WTC11 (cell line): ENCODE results near the gene SH2D3C. TPM values are rescaled to one million over a fixed set of nuclear protein-coding genes. Genes with fewer than 3 reads are reported as not detected.

Source experiments
- ATAC-seq: fragments of 200-7000 bp; cut with Tn5 transposase; 2 replicates; pipeline ENCODE4 v1.10.0; 2021; ENCODE audit warnings: mild to moderate bottlenecking, moderate library complexity
- CTCF ChIA-PET: fragments of 300-600 bp; sonication (Branson Sonifier 250); formaldehyde crosslinking; loops from one replicate; lab custom pipeline; 2021; ENCODE audit warnings: antibody characterized with exemption; lab: Charles Lee
- POLR2A ChIA-PET: fragments of 350-600 bp; sonication (Branson Sonifier 250); formaldehyde crosslinking; loops from one replicate; lab custom pipeline; 2021; ENCODE audit warnings: antibody characterized with exemption; lab: Charles Lee
- DNase-seq: peaks from one replicate; pipeline ENCODE4 v3.0.0; 2021; ENCODE audit warnings: low spot score
- H3K27ac Mint-ChIP-seq: 2 replicates; pipeline ENCODE4 v1.8.0; 2021; ENCODE audit warnings: mixed read lengths
- H3K27me3 Mint-ChIP-seq: 2 replicates; pipeline ENCODE4 v1.8.0; 2021; ENCODE audit warnings: low read depth, mild to moderate bottlenecking, moderate library complexity, mixed read lengths
- H3K36me3 Mint-ChIP-seq: 2 replicates; pipeline ENCODE4 v1.8.0; 2021; ENCODE audit warnings: mixed read lengths
- H3K4me1 Mint-ChIP-seq: 2 replicates; pipeline ENCODE4 v1.8.0; 2022; ENCODE audit warnings: mixed read lengths
- H3K4me3 Mint-ChIP-seq: 2 replicates; pipeline ENCODE4 v1.8.0; 2021; ENCODE audit warnings: mild to moderate bottlenecking, moderate library complexity, mixed read lengths
- H3K9me3 Mint-ChIP-seq: 2 replicates; pipeline ENCODE4 v1.8.0; 2021; ENCODE audit warnings: mixed read lengths
- CREB1 ChIP-seq: sonication (generic); formaldehyde crosslinking; IDR thresholded peaks from 2 replicates; pipeline ENCODE4 v1.8.0; 2023; ENCODE audit warnings: mild to moderate bottlenecking, missing genetic modification reagents
- CREM ChIP-seq: sonication (generic); formaldehyde crosslinking; IDR thresholded peaks from 2 replicates; pipeline ENCODE4 v1.8.1; 2022; ENCODE audit warnings: mild to moderate bottlenecking, missing genetic modification reagents, moderate library complexity
- ELF4 ChIP-seq: sonication (generic); formaldehyde crosslinking; IDR thresholded peaks from 2 replicates; pipeline ENCODE4 v1.8.1; 2022; ENCODE audit warnings: low read depth, mild to moderate bottlenecking, moderate library complexity, missing genetic modification reagents
- ETV6 ChIP-seq: sonication (generic); formaldehyde crosslinking; IDR thresholded peaks from 2 replicates; pipeline ENCODE4 v1.8.1; 2022; ENCODE audit warnings: mild to moderate bottlenecking, missing genetic modification reagents
- GABPB1 ChIP-seq: sonication (generic); formaldehyde crosslinking; IDR thresholded peaks from 2 replicates; pipeline ENCODE4 v1.8.1; 2023; ENCODE audit warnings: mild to moderate bottlenecking, missing genetic modification reagents
- GRHL2 ChIP-seq: fragments of 250-450 bp; sonication (Bioruptor Pico); IDR thresholded peaks from 2 replicates; pipeline ENCODE4 v1.8.0; 2022; ENCODE audit warnings: mild to moderate bottlenecking, moderate library complexity; ENCODE audit not compliant: insufficient replicate concordance, severe bottlenecking
- IRF2 ChIP-seq: sonication (generic); formaldehyde crosslinking; IDR thresholded peaks from 2 replicates; pipeline ENCODE4 v1.8.0; 2022; ENCODE audit warnings: low read depth, missing genetic modification reagents, borderline replicate concordance
- JUN ChIP-seq: sonication (generic); formaldehyde crosslinking; IDR thresholded peaks from 2 replicates; pipeline ENCODE4 v1.8.0; 2023; ENCODE audit warnings: mild to moderate bottlenecking, missing genetic modification reagents
- SMAD3 ChIP-seq: sonication (generic); formaldehyde crosslinking; IDR thresholded peaks from 2 replicates; pipeline ENCODE4 v1.8.0; 2022; ENCODE audit warnings: missing genetic modification reagents, mild to moderate bottlenecking, borderline replicate concordance
- SP1 ChIP-seq: sonication (generic); formaldehyde crosslinking; conservative IDR thresholded peaks from 2 replicates; pipeline ENCODE4 v1.8.1; 2022; ENCODE audit warnings: missing genetic modification reagents
- TP53 ChIP-seq: sonication (generic); formaldehyde crosslinking; IDR thresholded peaks from 2 replicates; pipeline ENCODE4 v1.8.1; 2023; ENCODE audit warnings: mild to moderate bottlenecking, missing genetic modification reagents
- ZBTB21 ChIP-seq: sonication (generic); formaldehyde crosslinking; IDR thresholded peaks from 2 replicates; pipeline ENCODE4 v1.8.1; 2023; ENCODE audit warnings: mild to moderate bottlenecking, missing genetic modification reagents, borderline replicate concordance
- ZNF219 ChIP-seq: sonication (generic); formaldehyde crosslinking; IDR thresholded peaks from 2 replicates; pipeline ENCODE4 v1.8.0; 2023; ENCODE audit warnings: missing genetic modification reagents, mild to moderate bottlenecking, borderline replicate concordance
- ZNF416 ChIP-seq: fragments of 250-450 bp; sonication (Bioruptor Pico); IDR thresholded peaks from 2 replicates; pipeline ENCODE4 v1.9.0; 2021; ENCODE audit warnings: mild to moderate bottlenecking, inconsistent platforms
- ZNF671 ChIP-seq: fragments of 250-450 bp; sonication (Bioruptor Pico); IDR thresholded peaks from 2 replicates; pipeline ENCODE4 v1.8.0; 2021; ENCODE audit warnings: mild to moderate bottlenecking
- total RNA-seq: library from RNA; stranded (reverse); gene quantifications from 3 replicates; pipeline ENCODE4 v1.2.3, GENCODE V29; 2021
- TF ChIP-seq, protein P1 (sequence below): sonication (generic); formaldehyde crosslinking; IDR thresholded peaks from 2 replicates; pipeline ENCODE4 v1.8.1; 2022; ENCODE audit warnings: low read depth, mild to moderate bottlenecking, moderate library complexity, missing genetic modification reagents, borderline replicate concordance
- TF ChIP-seq, protein P2 (sequence below): fragments of 250-450 bp; sonication (Bioruptor Pico); IDR thresholded peaks from 2 replicates; pipeline ENCODE4 v1.9.0; 2021; ENCODE audit warnings: moderate library complexity, mild to moderate bottlenecking, inconsistent platforms, borderline replicate concordance
- TF ChIP-seq, protein P3 (sequence below): sonication (generic); formaldehyde crosslinking; IDR thresholded peaks from 2 replicates; pipeline ENCODE4 v1.8.1; 2023; ENCODE audit warnings: mild to moderate bottlenecking, moderate library complexity, missing genetic modification reagents
- TF ChIP-seq, protein P4 (sequence below): sonication (generic); formaldehyde crosslinking; IDR thresholded peaks from 2 replicates; pipeline ENCODE4 v1.8.0; 2022; ENCODE audit warnings: mild to moderate bottlenecking, missing genetic modification reagents
- TF ChIP-seq, protein P5 (sequence below): sonication (generic); formaldehyde crosslinking; IDR thresholded peaks from 2 replicates; pipeline ENCODE4 v1.8.0; 2022; ENCODE audit warnings: mild to moderate bottlenecking, missing genetic modification reagents
- TF ChIP-seq, protein P6 (sequence below): sonication (generic); formaldehyde crosslinking; IDR thresholded peaks from 2 replicates; pipeline ENCODE4 v1.8.1; 2022; ENCODE audit warnings: low read depth, missing genetic modification reagents, borderline replicate concordance

Gene SH2D3C
- total RNA-seq, 1 experiment from 2014 or later = 5.4 TPM

DNA sequence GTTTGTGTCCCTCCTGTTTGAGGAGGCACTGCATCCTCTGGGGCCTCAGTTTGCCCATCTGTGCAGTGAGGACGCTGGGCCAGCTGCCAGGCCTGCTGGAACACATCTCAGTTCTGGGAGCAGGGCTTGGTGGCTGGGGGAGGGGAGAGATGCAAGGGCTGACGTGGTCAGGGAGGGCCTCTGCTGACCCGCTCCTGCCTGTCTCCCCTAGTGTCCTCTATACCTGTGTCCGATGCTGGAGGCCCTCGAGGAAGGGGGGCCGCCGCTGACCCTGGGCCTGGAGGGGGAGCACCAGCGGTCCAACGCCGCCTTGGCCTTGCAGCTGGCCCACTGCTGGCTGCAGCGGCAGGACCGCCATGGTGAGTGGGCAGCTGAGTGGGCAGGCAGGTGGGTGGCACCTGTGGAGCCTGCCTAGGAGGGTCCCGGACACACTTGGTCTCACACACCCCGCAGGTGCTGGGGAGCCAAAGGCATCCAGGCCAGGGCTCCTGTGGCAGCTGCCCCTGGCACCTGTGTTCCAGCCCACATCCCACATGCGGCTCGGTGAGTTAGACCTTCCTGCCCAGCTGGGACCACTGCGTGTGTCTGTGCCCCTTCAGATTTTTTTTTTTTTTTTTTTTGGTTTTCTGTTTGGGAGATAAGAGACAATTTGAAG is 30.0 kb upstream of the SH2D3C start:
- Mint-ChIP-seq H3K4me1 (no peaks in the 10 kb centered on the region), H3K9me3 (no peaks in the 10 kb centered on the region), H3K36me3 (peaks cover 28% of the 10 kb centered on the region), H3K27me3 (no peaks in the 10 kb centered on the region), H3K27ac (no peak overlapping the region)
- ChIA-PET POLR2A (interaction anchor here (0.7 kb wide), 1 partner anchor 89 kb away, joined by 3 read pairs; no protein-coding TSS in a partner anchor), CTCF (interaction anchor here (0.6 to 2.0 kb wide), 7 partner anchors 44 to 290 kb away, joined by 3 to 16 read pairs (median 4); partner anchors contain the start of gene TOR2A)
- ATAC-seq = no peak
- TF ChIP-seq GRHL2 = no peak
- TF ChIP-seq GABPB1 (CRISPR knock-in tag) = no peak
- TF ChIP-seq ELF4 (CRISPR knock-in tag) = no peak
- no peak for TF ChIP-seq ZNF671 (CRISPR knock-in tag)
- TF ChIP-seq, protein P1, sequence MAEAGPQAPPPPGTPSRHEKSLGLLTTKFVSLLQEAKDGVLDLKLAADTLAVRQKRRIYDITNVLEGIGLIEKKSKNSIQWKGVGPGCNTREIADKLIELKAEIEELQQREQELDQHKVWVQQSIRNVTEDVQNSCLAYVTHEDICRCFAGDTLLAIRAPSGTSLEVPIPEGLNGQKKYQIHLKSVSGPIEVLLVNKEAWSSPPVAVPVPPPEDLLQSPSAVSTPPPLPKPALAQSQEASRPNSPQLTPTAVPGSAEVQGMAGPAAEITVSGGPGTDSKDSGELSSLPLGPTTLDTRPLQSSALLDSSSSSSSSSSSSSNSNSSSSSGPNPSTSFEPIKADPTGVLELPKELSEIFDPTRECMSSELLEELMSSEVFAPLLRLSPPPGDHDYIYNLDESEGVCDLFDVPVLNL (CRISPR knock-in tag) = no peak
- TF ChIP-seq, protein P2, sequence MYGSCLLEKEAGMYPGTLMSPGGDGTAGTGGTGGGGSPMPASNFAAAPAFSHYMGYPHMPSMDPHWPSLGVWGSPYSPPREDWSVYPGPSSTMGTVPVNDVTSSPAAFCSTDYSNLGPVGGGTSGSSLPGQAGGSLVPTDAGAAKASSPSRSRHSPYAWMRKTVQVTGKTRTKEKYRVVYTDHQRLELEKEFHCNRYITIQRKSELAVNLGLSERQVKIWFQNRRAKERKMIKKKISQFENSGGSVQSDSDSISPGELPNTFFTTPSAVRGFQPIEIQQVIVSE = no peak
- no peak for TF ChIP-seq SMAD3
- TF ChIP-seq TP53 (CRISPR knock-in tag) = no peak
- no peak for TF ChIP-seq ZBTB21 (CRISPR knock-in tag)
- TF ChIP-seq, all 79 proteins: peak for 0
- DNase-seq = no peak
- no peak overlapping the region for H3K4me3 Mint-ChIP-seq

DNA sequence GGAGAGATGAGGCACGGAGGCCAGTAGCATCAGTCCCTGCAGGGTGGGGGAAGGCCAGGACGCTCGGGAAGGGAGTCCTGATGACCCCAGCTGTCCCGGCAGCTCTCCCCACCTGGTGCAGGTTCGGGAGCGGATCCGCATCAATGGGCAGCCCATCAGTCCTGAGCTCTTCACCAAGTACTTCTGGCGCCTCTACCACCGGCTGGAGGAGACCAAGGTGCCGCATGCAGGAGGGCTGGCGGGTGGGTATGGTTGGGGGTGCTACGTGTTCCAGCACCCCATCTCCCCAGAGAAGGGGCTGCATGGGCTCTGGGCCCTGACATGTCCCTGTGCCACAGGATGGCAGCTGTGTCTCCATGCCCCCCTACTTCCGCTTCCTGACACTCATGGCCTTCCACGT is 28.4 kb upstream of the SH2D3C start:
- Mint-ChIP-seq H3K9me3 (no peaks in the 10 kb centered on the region), H3K4me1 (peaks cover 7% of the 10 kb centered on the region), H3K27me3 (no peaks in the 10 kb centered on the region), H3K27ac (no peak overlapping the region), H3K36me3 (peaks cover 19% of the 10 kb centered on the region), H3K4me3 (no peak overlapping the region)
- no peak for DNase-seq
- POLR2A ChIA-PET = no interaction called here
- ATAC-seq = no peak
- CTCF ChIA-PET = no interaction called here
- no peak for TF ChIP-seq JUN (CRISPR knock-in tag)
- TF ChIP-seq SP1 = no peak
- TF ChIP-seq CREM (CRISPR knock-in tag) = no peak
- TF ChIP-seq, protein P3, sequence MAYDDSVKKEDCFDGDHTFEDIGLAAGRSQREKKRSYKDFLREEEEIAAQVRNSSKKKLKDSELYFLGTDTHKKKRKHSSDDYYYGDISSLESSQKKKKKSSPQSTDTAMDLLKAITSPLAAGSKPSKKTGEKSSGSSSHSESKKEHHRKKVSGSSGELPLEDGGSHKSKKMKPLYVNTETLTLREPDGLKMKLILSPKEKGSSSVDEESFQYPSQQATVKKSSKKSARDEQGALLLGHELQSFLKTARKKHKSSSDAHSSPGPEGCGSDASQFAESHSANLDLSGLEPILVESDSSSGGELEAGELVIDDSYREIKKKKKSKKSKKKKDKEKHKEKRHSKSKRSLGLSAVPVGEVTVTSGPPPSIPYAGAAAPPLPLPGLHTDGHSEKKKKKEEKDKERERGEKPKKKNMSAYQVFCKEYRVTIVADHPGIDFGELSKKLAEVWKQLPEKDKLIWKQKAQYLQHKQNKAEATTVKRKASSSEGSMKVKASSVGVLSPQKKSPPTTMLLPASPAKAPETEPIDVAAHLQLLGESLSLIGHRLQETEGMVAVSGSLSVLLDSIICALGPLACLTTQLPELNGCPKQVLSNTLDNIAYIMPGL (CRISPR knock-in tag) = no peak
- TF ChIP-seq ETV6 (CRISPR knock-in tag) = no peak
- TF ChIP-seq, protein P4, sequence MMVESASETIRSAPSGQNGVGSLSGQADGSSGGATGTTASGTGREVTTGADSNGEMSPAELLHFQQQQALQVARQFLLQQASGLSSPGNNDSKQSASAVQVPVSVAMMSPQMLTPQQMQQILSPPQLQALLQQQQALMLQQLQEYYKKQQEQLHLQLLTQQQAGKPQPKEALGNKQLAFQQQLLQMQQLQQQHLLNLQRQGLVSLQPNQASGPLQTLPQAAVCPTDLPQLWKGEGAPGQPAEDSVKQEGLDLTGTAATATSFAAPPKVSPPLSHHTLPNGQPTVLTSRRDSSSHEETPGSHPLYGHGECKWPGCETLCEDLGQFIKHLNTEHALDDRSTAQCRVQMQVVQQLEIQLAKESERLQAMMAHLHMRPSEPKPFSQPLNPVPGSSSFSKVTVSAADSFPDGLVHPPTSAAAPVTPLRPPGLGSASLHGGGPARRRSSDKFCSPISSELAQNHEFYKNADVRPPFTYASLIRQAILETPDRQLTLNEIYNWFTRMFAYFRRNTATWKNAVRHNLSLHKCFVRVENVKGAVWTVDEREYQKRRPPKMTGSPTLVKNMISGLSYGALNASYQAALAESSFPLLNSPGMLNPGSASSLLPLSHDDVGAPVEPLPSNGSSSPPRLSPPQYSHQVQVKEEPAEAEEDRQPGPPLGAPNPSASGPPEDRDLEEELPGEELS (CRISPR knock-in tag) = no peak

DNA sequence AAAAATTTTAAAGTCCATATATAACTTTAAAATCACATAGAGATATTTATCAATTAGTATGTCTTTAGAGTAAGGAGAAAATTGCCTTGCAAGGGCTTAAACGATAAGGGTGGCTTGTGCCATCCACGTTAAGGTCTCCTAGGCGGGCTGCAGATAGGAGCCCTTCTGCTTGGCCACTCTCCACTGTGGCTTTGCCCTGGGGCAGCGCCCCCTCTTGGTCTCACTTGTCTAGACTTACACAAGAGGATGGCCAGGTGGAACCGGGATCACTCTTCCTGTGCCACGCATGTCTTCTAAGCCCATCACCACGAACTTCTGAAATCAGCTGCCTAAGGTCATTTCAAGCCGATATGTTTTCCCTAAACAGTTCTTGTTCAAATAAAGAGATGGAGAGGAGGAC is 27.2 kb upstream of the SH2D3C start:
- no peaks in the 10 kb centered on the region for H3K27me3 Mint-ChIP-seq
- peak; percentile 32 for ATAC-seq
- H3K27ac Mint-ChIP-seq = 0 out of 2 replicates have a peak overlapping the region, but pooled peaks have one; percentile 95
- peak; percentile 88 for DNase-seq
- H3K4me1 Mint-ChIP-seq = peaks cover 8% of the 10 kb centered on the region
- TF ChIP-seq, protein P2 = no peak
- no peak for TF ChIP-seq IRF2 (CRISPR knock-in tag)
- TF ChIP-seq, protein P5, sequence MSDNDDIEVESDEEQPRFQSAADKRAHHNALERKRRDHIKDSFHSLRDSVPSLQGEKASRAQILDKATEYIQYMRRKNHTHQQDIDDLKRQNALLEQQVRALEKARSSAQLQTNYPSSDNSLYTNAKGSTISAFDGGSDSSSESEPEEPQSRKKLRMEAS = no peak
- TF ChIP-seq CREB1 (CRISPR knock-in tag) = no peak
- no peak for TF ChIP-seq GRHL2
- no peak for TF ChIP-seq ZNF416 (CRISPR knock-in tag)
- TF ChIP-seq TP53 (CRISPR knock-in tag) = no peak
- TF ChIP-seq, protein P6, sequence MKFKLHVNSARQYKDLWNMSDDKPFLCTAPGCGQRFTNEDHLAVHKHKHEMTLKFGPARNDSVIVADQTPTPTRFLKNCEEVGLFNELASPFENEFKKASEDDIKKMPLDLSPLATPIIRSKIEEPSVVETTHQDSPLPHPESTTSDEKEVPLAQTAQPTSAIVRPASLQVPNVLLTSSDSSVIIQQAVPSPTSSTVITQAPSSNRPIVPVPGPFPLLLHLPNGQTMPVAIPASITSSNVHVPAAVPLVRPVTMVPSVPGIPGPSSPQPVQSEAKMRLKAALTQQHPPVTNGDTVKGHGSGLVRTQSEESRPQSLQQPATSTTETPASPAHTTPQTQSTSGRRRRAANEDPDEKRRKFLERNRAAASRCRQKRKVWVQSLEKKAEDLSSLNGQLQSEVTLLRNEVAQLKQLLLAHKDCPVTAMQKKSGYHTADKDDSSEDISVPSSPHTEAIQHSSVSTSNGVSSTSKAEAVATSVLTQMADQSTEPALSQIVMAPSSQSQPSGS (CRISPR knock-in tag) = no peak
- no peak for TF ChIP-seq ZNF219 (CRISPR knock-in tag)
- no peak overlapping the region for H3K4me3 Mint-ChIP-seq
- H3K9me3 Mint-ChIP-seq = no peaks in the 10 kb centered on the region
- CTCF ChIA-PET = interaction anchor here (0.7 to 1.4 kb wide), 10 partner anchors 9 to 138 kb away, joined by 3 to 6 read pairs (median 3); no protein-coding TSS in a partner anchor
- H3K36me3 Mint-ChIP-seq = peaks cover 15% of the 10 kb centered on the region
- POLR2A ChIA-PET = interaction anchor here (0.6 to 0.7 kb wide), 3 partner anchors 10 to 236 kb away, joined by 3 read pairs; no protein-coding TSS in a partner anchor
